BLaER1 treated with 17β-estradiol and CSF1 and Interleukin-3, amounts not matched to agents 10 nM and 100 nM (cell line): ENCODE results near the gene THAP11.
A peak's percentile ranks its signal among the peaks of the same experiment; 100 is the strongest.
"Not testable (repeated sequence)": the region's sequence is repeated elsewhere in the genome, so short reads cannot be mapped to it uniquely, and the experiment has no call there.

Source experiments
- H3K27ac ChIP-seq, 11 experiments: shearing (Covaris generic); formaldehyde crosslinking; 2 replicates each; pipeline ENCODE4 v1.8.1; 2022
- H3K27me3 ChIP-seq, 11 experiments: shearing (Covaris generic); formaldehyde crosslinking; 2 replicates each; pipeline ENCODE4 v1.8.1; 2022
- H3K36me3 ChIP-seq, 11 experiments: shearing (Covaris generic); formaldehyde crosslinking; 2 replicates each; pipeline ENCODE4 v1.8.1; 2022
- H3K4me1 ChIP-seq, 10 experiments: shearing (Covaris generic); formaldehyde crosslinking; 2 replicates each; pipeline ENCODE4 v1.8.1; 2022
- H3K4me2 ChIP-seq, 11 experiments: shearing (Covaris generic); formaldehyde crosslinking; 2 replicates each; pipeline ENCODE4 v1.8.1; 2022
- H3K4me3 ChIP-seq, 10 experiments: shearing (Covaris generic); formaldehyde crosslinking; 2 replicates each; pipeline ENCODE4 v1.8.1; 2022
- H3K9ac ChIP-seq, 11 experiments: shearing (Covaris generic); formaldehyde crosslinking; 2 replicates each; pipeline ENCODE4 v1.8.1; 2022
- H3K9me3 ChIP-seq, 11 experiments: shearing (Covaris generic); formaldehyde crosslinking; replicated peaks in 1 of 11; 2 replicates each; pipeline ENCODE4 v1.8.1; 2022
- H4K20me1 ChIP-seq, 11 experiments: shearing (Covaris generic); formaldehyde crosslinking; 2 replicates each; pipeline ENCODE4 v1.8.1; 2022
- Cebpa-rat ChIP-seq, 11 experiments: shearing (Covaris generic); IDR thresholded peaks; 2 replicates each; pipeline ENCODE4 v1.8.1; 2022

THAP11 gene

GRCh38 chr16:67862623-67863583 is 20.8 kb downstream of the THAP11 start:
- H3K27ac ChIP-seq: peak overlapping the region in 2 of 11 experiments; percentile 18 to 60; a peak in 1 of 22 replicates
- peaks cover 65 to 100% (median 93%) of the 10 kb centered on the region in 11 experiments for H3K36me3 ChIP-seq
- no peak for TF ChIP-seq Cebpa-rat (IDR thresholded peaks at IDR 0.05)
- H3K4me2 ChIP-seq: peak overlapping the region in 3 of 11 experiments; percentile 2 to 12 (median 7); a peak in 2 of 22 replicates
- peaks cover 75 to 100% (median 100%) of the 10 kb centered on the region in 11 experiments; a peak in 21 of 22 replicates for H4K20me1 ChIP-seq
- H3K9ac ChIP-seq: peak overlapping the region in 2 of 11 experiments; percentile 21 to 52; a peak in 1 of 22 replicates
- H3K4me1 ChIP-seq: peaks cover 0 to 48% (median 27%) of the 10 kb centered on the region in 10 experiments; a peak in 15 of 20 replicates
- H3K4me3 ChIP-seq: no peak overlapping the region
- no peaks in the 10 kb centered on the region for H3K9me3 ChIP-seq
- no peaks in the 10 kb centered on the region for H3K27me3 ChIP-seq

DNA sequence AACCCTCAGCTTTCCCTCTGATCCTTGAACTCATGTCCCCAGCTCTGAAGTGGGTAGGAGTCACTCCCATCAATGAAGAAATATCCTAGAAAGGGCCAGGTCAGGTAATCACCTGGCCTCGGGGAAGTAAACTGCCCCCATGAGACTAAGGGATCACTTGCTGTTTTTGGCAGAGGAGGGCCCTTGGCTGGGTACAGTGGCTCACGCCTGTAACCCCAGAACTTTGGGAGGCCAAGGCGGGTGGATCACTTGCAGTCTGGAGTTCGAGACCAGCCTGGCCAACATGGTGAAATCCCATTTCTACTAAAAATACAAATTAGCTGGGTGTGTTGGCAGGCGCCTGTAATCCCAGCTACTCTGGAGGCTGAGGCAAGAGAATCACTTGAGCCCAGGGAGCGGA is 21.9 kb downstream of the THAP11 start:
- Histone ChIP-seq H3K4me1 (peaks cover 0 to 37% (median 26%) of the 10 kb centered on the region in 10 experiments; a peak in 14 of 20 replicates), H3K36me3 (peaks cover 77 to 100% (median 98%) of the 10 kb centered on the region in 11 experiments), H3K9ac (0 out of 22 replicates have a peak overlapping the region, but pooled peaks of 1 of the 11 experiments have one; percentile 8), H3K27ac (peak overlapping the region in 1 of 11 experiments; percentile 14; a peak in 1 of 22 replicates), H4K20me1 (peaks cover 64 to 100% (median 97%) of the 10 kb centered on the region in 11 experiments; a peak in 21 of 22 replicates)
- not testable (repeated sequence) for H3K4me3 ChIP-seq, H3K27me3 ChIP-seq, H3K4me2 ChIP-seq, H3K9me3 ChIP-seq

DNA sequence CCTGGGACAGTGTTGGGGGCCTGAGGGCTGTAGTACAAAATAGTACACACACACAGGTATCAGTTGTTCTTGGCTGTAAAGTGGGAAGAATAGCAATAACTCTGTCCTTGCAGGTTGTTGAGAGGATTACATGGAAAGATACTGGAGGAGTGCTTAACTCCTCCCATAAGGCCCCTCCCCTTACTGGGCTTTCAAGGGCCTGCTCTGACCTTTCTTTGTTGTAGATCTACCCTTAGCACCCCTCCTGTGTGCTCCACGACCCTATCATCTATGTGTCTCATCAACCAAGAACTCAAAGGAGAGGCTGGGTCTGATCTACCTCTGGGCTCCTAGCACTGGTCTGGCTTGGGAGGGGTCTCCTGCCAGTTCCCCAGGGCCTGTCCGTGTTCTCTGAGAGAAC is 22.5 kb downstream of the THAP11 start:
- Histone ChIP-seq H3K4me1 (peaks cover 0 to 34% (median 26%) of the 10 kb centered on the region in 10 experiments; a peak in 14 of 20 replicates), H3K9me3 (no peaks in the 10 kb centered on the region), H4K20me1 (peaks cover 58 to 97% (median 93%) of the 10 kb centered on the region in 11 experiments; a peak in 21 of 22 replicates), H3K4me3 (no peak overlapping the region), H3K27ac (no peak overlapping the region), H3K9ac (no peak overlapping the region), H3K4me2 (no peak overlapping the region), H3K36me3 (peaks cover 82 to 100% (median 98%) of the 10 kb centered on the region in 11 experiments), H3K27me3 (no peaks in the 10 kb centered on the region)
- TF ChIP-seq Cebpa-rat (IDR thresholded peaks at IDR 0.05): no peak

DNA sequence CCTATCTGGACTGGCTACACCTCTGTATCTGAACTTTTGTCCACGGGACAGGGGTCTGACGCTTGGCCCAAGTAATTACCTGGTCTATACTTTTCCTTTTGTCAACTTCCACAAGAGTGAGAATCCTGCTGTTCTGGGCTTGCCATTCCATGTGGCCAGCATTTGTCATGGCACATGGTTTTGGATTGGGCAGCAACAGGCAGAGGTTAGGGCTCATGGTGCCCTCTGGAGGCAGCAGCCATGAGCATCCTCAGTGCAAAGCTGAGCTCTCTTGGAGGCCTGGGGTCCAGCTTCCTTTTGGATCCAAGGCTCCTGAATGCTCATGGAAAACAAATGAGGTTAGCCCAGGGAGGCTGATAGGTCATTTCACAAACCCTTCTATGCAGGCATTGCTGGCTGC is 23.2 kb downstream of the THAP11 start:
- TF ChIP-seq Cebpa-rat (IDR thresholded peaks at IDR 0.05): no peak
- Histone ChIP-seq H3K9me3 (no peaks in the 10 kb centered on the region), H3K36me3 (peaks cover 88 to 100% (median 99%) of the 10 kb centered on the region in 11 experiments), H3K27ac (no peak overlapping the region), H3K4me2 (no peak overlapping the region), H3K4me1 (peaks cover 0 to 32% (median 25%) of the 10 kb centered on the region in 10 experiments; a peak in 14 of 20 replicates), H3K4me3 (no peak overlapping the region), H4K20me1 (peaks cover 53 to 96% (median 90%) of the 10 kb centered on the region in 11 experiments; a peak in 21 of 22 replicates), H3K9ac (no peak overlapping the region), H3K27me3 (no peaks in the 10 kb centered on the region)

- H3K27me3 ChIP-seq: no peaks in the 10 kb centered on the region
- no peak overlapping the region for H3K4me2 ChIP-seq
- TF ChIP-seq Cebpa-rat (IDR thresholded peaks at IDR 0.05): no peak
- 0 out of 22 replicates have a peak overlapping the region, but pooled peaks of 2 of the 11 experiments have one; percentile 11 to 29 for H3K9ac ChIP-seq
- H3K27ac ChIP-seq: no peak overlapping the region
- H3K36me3 ChIP-seq: peaks cover 77 to 92% (median 86%) of the 10 kb centered on the region in 11 experiments
- no peak overlapping the region for H3K4me3 ChIP-seq
- peaks cover 24 to 87% (median 70%) of the 10 kb centered on the region in 11 experiments; a peak in 21 of 22 replicates for H4K20me1 ChIP-seq
- H3K4me1 ChIP-seq: peaks cover 6 to 19% (median 12%) of the 10 kb centered on the region in 10 experiments
- H3K9me3 ChIP-seq: no peaks in the 10 kb centered on the region
Measured at GRCh38 chr16:67868290-67868689, 26.2 kb downstream of the THAP11 start.

DNA sequence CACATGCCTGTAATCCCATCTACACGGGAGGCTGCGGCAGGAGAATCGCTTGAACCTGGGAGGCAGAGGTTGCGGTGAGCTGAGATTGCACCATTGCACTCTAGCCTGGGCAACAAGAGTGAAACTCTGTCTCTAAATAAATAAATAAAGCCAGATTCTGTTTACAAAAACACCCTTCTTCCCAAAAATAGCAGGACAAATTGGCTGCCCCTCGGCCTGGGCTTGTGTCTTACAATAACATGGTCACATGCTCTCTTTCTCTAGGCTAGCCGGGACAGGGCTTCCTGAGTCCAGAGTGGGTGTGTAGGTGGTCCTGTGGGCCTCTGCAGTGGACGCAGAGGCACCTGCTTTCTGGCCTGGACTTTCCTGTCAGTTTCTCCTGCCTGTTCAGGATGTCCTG is 27.5 kb downstream of the THAP11 start:
- Histone ChIP-seq H3K9me3 (no peaks in the 10 kb centered on the region), H3K4me3 (no peak overlapping the region), H3K27me3 (no peaks in the 10 kb centered on the region), H3K27ac (no peak overlapping the region), H4K20me1 (peaks cover 19 to 87% (median 69%) of the 10 kb centered on the region in 11 experiments; a peak in 21 of 22 replicates), H3K4me2 (no peak overlapping the region), H3K9ac (no peak overlapping the region; a peak in 1 of 22 replicates), H3K36me3 (peaks cover 69 to 80% (median 75%) of the 10 kb centered on the region in 11 experiments), H3K4me1 (peaks cover 15 to 27% (median 21%) of the 10 kb centered on the region in 10 experiments)
- no peak for TF ChIP-seq Cebpa-rat (IDR thresholded peaks at IDR 0.05)

DNA sequence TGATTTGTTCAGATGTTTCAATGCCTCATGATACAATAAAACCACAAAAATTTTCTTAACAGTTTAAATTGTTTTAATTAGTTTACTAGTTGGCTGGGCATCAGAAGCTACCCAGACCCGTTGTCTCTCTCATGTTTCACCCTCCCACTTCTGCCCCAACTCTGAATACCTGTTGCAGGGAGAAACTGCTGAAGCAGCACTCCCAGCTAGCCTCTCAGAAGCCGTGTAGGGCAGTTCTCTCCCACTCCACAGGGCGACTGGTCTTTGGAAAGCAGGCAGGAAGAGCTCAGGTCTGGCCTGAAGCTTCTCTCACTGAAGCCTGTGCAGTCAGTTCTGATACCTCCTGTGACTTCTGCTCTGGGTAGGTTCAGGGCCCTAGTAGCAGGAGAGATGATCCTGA is 29.1 kb downstream of the THAP11 start:
- H4K20me1 ChIP-seq: peaks cover 22 to 87% (median 69%) of the 10 kb centered on the region in 11 experiments; a peak in 20 of 22 replicates
- TF ChIP-seq Cebpa-rat (IDR thresholded peaks at IDR 0.05): no peak
- H3K27me3 ChIP-seq: no peaks in the 10 kb centered on the region
- H3K4me1 ChIP-seq: peaks cover 26 to 42% (median 34%) of the 10 kb centered on the region in 10 experiments
- no peaks in the 10 kb centered on the region for H3K9me3 ChIP-seq
- H3K9ac ChIP-seq: peak overlapping the region in 5 of 11 experiments; percentile 6 to 96 (median 18); a peak in 7 of 22 replicates
- H3K27ac ChIP-seq: peak overlapping the region in 2 of 11 experiments; percentile 6 to 91; a peak in 4 of 22 replicates
- peaks cover 60 to 80% (median 72%) of the 10 kb centered on the region in 11 experiments for H3K36me3 ChIP-seq
- H3K4me3 ChIP-seq: no peak overlapping the region
- peak overlapping the region in 3 of 11 experiments; percentile 97 to 98 (median 98); a peak in 5 of 22 replicates for H3K4me2 ChIP-seq

DNA sequence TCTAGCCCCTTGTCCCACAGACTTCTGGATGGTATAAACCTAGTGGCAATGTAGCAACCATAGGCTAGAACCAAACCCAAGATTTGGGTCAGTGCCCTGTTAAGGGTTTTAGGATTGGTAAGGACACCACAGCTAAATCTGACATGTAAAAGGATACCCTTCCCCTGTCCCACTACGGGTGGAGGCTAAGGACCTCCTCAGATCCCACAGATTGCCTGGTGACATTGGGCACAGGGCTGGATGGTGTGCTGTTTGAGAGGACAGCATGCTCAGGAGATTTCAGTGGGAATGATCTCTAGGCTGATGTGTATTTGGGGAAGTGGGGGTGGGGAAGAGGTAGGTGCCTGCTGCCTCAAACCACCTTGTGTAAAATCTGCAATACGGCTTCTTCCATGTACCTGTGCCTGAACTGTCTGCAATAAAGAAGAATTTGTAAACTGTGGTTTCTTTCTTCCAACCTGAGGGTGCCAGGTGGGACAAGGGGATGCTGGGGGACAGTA is 30.1 kb downstream of the THAP11 start:
- Histone ChIP-seq H3K4me3 (peak overlapping the region in 9 of 10 experiments; percentile 90 to 100 (median 97); a peak in 16 of 20 replicates), H3K4me2 (peak overlapping the region; percentile 86 to 98 (median 97); a peak in 21 of 22 replicates), H4K20me1 (peaks cover 26 to 87% (median 69%) of the 10 kb centered on the region in 11 experiments; a peak in 20 of 22 replicates), H3K36me3 (peaks cover 60 to 80% (median 72%) of the 10 kb centered on the region in 11 experiments), H3K27me3 (no peaks in the 10 kb centered on the region), H3K4me1 (peaks cover 26 to 42% (median 34%) of the 10 kb centered on the region in 10 experiments), H3K9me3 (no peaks in the 10 kb centered on the region), H3K9ac (peak overlapping the region; percentile 88 to 97 (median 94); a peak in 19 of 22 replicates), H3K27ac (peak overlapping the region; percentile 63 to 93 (median 89); a peak in 17 of 22 replicates)
- TF ChIP-seq Cebpa-rat (IDR thresholded peaks at IDR 0.05): no peak
